PFSK-1 (cell line): ENCODE data around the gene PKP1.

Experiments
- FOXP2 ChIP-seq: optimal IDR thresholded peaks from 2 replicates; pipeline ENCODE3; 2011; ENCODE audit warnings: borderline replicate concordance, control low read depth, inconsistent platforms; ENCODE audit not compliant: insufficient read depth; ENCODE audit errors: extremely low read length, extremely low read depth
- POLR2AphosphoS5 ChIP-seq: IDR thresholded peaks from 2 replicates; pipeline ENCODE4 v1.6.1; 2012; ENCODE audit warnings: low read depth, mild to moderate bottlenecking, control low read depth, low read length, moderate library complexity
- SIN3A ChIP-seq: IDR thresholded peaks from 2 replicates; pipeline ENCODE4 v1.6.1; 2012; ENCODE audit warnings: mild to moderate bottlenecking, low read length, moderate library complexity, borderline replicate concordance; ENCODE audit not compliant: insufficient read depth
- TAF1 ChIP-seq: IDR thresholded peaks from 2 replicates; pipeline ENCODE4 v1.6.1; 2012; ENCODE audit warnings: low read length, control low read depth, borderline replicate concordance; ENCODE audit not compliant: insufficient read depth
- TF ChIP-seq, protein P1 (sequence below), 2 experiments: IDR thresholded peaks; 2 replicates each; pipeline versions ENCODE4 v1.6.1 to v1.8.0; 2011 to 2012; ENCODE audit warnings: low read depth in 2 of 2, low read length in 2 of 2, control low read depth in 1 of 2, inconsistent platforms in 1 of 2, mild to moderate bottlenecking in 1 of 2, moderate library complexity in 1 of 2; ENCODE audit not compliant: insufficient read depth in 1 of 2

The PKP1 gene

DNA sequence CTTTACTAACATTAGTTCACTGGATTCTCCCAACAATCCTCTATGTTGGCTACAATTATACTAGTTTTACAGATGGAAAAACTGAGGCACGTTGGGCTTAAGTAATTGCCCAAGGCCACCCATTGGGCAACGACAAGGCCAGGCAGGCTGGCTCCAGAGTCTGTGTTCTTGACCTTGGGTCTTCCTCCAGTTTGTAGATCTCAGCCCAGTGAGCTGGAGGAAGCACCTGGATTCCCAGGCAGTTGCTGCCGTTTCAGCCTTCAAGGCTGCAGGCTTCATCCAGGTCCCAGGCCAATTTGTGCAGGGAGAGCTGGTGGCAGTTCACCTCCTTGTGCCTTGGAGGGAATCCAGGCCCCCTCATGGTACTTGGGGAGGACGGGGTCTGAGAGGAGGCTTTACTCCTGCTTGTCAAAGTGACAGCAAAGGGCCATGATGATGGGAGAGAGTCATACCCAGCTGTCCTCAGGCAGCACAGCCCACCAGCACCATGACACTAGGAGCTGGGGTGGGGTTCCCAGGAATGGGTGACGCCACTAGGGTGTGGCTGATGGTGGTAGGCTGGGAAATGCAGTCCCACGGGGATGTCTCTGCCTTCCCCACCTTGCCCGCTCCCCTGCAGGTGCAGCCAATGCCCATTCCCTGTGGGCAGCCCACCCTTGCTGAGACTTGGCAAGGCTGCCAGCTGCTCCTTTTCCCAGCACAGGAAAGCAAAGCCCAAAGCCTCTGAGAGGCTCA, 27.1 kb downstream of the PKP1 start:
- TF ChIP-seq SIN3A (no peak), TAF1 (no peak), POLR2AphosphoS5 (no peak), FOXP2 (no peak)
- TF ChIP-seq, protein P1, sequence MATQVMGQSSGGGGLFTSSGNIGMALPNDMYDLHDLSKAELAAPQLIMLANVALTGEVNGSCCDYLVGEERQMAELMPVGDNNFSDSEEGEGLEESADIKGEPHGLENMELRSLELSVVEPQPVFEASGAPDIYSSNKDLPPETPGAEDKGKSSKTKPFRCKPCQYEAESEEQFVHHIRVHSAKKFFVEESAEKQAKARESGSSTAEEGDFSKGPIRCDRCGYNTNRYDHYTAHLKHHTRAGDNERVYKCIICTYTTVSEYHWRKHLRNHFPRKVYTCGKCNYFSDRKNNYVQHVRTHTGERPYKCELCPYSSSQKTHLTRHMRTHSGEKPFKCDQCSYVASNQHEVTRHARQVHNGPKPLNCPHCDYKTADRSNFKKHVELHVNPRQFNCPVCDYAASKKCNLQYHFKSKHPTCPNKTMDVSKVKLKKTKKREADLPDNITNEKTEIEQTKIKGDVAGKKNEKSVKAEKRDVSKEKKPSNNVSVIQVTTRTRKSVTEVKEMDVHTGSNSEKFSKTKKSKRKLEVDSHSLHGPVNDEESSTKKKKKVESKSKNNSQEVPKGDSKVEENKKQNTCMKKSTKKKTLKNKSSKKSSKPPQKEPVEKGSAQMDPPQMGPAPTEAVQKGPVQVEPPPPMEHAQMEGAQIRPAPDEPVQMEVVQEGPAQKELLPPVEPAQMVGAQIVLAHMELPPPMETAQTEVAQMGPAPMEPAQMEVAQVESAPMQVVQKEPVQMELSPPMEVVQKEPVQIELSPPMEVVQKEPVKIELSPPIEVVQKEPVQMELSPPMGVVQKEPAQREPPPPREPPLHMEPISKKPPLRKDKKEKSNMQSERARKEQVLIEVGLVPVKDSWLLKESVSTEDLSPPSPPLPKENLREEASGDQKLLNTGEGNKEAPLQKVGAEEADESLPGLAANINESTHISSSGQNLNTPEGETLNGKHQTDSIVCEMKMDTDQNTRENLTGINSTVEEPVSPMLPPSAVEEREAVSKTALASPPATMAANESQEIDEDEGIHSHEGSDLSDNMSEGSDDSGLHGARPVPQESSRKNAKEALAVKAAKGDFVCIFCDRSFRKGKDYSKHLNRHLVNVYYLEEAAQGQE (IDR thresholded peaks at IDR 0.05; ENCODE audit: insufficient read depth in 1 of 2, low read depth in 2 of 2, low read length in 2 of 2) = no peak

DNA sequence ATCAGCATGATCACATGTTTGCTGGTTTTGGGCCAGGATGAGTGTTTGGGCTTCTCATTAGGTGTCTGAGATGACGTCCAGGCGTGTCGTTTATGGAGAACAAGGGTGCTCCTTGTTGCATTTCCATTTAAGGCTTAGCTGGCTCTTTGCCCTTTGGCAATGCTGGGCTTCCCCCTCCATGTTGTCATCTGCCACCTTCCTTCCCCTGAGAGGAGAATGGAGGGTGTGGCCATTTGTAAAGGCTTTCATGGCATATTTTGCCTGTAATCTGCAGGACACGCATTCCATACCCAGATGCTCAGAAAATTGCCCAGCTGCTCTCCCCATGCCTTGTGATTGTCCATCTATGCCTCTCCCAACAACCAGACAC, 27.7 kb downstream of the PKP1 start:
- no peak for TF ChIP-seq TAF1
- TF ChIP-seq FOXP2 = no peak
- TF ChIP-seq POLR2AphosphoS5 = no peak
- TF ChIP-seq, protein P1 (IDR thresholded peaks at IDR 0.05; ENCODE audit: insufficient read depth in 1 of 2, low read depth in 2 of 2, low read length in 2 of 2) = no peak
- no peak for TF ChIP-seq SIN3A

DNA sequence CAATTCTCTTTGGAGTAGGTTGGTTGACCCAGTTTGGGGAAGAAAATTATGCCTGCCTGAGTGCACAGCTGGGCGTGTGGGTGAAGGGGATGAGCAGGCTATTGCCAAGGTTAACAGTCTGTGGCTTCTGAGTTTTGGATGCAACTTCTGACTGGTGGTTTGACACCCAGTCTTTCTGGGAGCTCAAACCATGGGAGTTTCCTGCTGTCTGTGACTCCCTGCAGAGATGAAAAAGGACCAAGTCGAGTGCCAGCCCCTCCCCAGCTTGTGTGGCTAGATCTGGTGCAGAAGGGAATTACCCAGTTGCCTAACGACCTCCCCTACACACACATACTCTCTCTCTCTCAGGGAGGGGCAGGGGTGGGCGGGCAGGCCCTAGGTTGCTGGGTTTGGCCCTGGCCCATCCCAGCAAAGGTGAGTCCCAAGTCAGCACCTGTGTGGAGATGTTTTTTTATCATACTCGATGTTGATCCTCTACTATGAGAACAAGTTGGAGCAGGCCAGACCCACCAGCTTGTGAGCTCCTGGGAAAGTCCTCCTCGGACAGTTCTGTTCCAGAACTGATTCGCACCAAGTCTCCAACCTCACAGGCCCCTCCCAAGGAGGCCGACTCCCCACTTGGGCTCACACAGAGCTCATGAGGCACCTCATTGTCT, 28.2 kb downstream of the PKP1 start:
- TF ChIP-seq, protein P1 (IDR thresholded peaks at IDR 0.05; ENCODE audit: insufficient read depth in 1 of 2, low read depth in 2 of 2, low read length in 2 of 2) = no peak
- TF ChIP-seq FOXP2 = no peak
- TF ChIP-seq POLR2AphosphoS5 = no peak
- TF ChIP-seq TAF1 = no peak
- no peak for TF ChIP-seq SIN3A

DNA sequence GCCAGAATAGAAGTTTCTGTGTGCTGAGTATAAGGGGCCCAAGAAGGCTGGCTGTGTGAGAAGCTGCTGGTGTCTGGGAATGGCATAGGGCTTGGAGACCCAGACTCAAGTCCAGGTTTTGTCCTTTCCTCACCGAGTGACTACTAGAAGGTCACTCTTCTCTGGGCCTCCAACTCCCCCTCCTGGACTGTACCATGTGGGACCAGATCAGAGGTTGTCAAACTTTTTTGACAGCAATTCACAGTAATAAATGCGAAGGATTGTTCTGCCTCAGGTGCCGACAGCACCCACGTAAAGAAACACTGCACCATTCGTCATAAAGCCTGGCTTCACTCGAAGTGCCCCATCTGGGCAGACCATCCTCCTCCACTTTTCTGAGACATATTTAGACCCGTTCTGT, 29.0 kb downstream of the PKP1 start:
- TF ChIP-seq, protein P1 (IDR thresholded peaks at IDR 0.05; ENCODE audit: insufficient read depth in 1 of 2, low read depth in 2 of 2, low read length in 2 of 2) = no peak
- no peak for TF ChIP-seq TAF1
- no peak for TF ChIP-seq SIN3A
- no peak for TF ChIP-seq POLR2AphosphoS5
- TF ChIP-seq FOXP2 = no peak
